Astrocyte of the cerebellum (primary cell): ENCODE data around the gene UST.

Source experiments
- DNase-seq: peaks from one replicate; pipeline ENCODE4 v3.0.0-alpha.2; 2011; ENCODE audit warnings: low read depth
- H3K4me3 ChIP-seq: 2 replicates; pipeline ENCODE4 v1.5.1; 2011; ENCODE audit warnings: mild to moderate bottlenecking, low read depth, low read length, moderate library complexity
- in situ Hi-C: cut with HindIII; loops from 2 replicates; pipeline ENCODE4 v1.10.0; 2017; ENCODE audit warnings: low sequenced_read_pairs
- TF ChIP-seq, protein P1 (sequence below): IDR thresholded peaks from 2 replicates; pipeline ENCODE4 v1.5.1; 2012; ENCODE audit warnings: low read length, low read depth, moderate library complexity, mild to moderate bottlenecking; ENCODE audit errors: missing control alignments

The UST gene

DNA sequence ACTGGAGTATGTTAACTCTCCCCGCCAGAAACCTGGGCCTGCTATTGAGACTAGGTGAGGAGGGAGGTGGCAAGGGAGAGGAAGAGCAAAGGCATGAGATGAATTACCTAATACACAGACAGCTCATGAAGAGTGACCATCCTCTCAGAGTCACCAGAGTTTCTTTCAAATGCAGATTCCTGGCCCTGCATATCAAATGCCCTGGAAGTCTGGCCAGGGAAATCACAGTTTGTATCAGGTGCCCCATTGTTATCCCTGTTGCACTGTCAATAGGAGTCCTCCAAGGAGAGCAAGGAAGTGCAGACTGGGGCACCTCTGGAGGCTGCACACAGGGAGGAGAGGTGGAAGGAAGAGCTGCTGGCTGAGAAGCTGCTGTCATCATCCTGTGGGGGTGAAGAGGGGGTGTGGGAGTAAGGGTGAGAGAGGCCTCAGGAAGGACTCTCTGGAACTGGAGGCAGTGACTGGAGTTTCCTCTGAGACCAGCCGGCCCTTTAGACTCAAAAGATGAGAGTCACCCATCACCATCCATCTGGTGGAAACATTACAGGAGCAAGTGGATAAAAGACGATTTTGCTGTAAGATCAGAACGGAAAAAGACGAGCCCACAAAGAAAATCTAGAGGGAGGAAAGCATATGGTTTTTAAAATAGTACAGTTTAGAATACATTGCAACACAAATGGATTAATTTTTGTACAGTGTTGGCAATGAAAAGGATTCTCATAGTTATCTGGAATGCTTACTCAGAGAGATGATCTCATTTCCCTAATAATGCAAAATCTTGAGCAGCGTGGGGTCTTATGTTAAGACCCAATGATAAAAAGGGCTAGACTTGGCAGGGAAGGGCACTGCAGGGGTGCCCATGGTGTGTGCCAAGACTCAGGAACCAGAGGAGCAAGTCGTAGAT lies 268.1 kb downstream of the UST start:
- H3K4me3 ChIP-seq: no peak overlapping the region
- peak; percentile 66 for DNase-seq
- in situ Hi-C loops: no loop called here
- TF ChIP-seq, protein P1, sequence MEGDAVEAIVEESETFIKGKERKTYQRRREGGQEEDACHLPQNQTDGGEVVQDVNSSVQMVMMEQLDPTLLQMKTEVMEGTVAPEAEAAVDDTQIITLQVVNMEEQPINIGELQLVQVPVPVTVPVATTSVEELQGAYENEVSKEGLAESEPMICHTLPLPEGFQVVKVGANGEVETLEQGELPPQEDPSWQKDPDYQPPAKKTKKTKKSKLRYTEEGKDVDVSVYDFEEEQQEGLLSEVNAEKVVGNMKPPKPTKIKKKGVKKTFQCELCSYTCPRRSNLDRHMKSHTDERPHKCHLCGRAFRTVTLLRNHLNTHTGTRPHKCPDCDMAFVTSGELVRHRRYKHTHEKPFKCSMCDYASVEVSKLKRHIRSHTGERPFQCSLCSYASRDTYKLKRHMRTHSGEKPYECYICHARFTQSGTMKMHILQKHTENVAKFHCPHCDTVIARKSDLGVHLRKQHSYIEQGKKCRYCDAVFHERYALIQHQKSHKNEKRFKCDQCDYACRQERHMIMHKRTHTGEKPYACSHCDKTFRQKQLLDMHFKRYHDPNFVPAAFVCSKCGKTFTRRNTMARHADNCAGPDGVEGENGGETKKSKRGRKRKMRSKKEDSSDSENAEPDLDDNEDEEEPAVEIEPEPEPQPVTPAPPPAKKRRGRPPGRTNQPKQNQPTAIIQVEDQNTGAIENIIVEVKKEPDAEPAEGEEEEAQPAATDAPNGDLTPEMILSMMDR: no peak

DNA sequence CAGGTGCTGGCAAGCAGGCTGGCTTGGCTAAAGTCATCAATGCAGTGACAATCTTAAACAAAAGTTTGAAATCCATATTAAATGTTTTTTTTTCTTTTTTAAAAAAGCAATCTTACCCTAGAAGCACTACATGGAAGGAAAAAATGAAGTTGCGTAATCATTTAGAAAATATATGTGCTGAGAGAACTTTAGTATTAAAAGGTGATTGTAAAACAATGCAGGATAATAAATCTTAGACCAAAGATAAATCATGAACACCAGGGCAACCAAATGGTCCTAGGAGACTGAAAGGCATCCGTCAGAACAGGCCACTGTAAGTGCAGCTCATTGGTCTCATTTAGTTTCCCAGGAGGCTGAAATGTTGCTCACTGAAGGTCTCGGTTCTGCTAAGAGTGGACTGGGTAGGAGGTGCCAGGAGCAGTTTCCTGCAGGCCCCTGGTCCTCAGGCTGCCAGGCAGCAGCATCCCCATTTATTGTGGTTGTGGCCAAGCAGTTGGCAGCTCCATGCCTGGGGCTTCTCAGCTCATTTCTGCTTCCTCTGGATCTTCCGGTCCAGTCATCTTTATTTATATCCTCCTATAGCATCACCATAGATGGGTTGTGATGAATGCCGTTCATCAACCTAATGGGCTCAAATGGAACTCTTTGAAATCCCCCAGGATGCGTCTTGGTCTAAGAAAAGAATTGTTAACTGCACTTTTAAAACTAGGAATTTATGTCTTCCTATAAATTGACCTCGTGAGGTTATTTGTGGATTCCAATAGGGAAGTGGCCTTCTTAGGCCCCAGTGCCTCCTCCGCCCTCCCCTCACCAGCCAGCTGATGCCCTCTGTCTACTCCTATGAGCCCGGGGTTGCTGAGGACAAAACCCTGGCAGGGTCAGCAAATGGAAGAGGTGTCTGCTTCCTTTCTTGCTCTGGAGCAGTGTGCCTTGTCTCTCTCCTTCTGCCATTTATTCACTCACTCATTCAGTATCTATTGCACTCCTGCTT lies 269.0 kb downstream of the UST start:
- DNase-seq: no peak
- H3K4me3 ChIP-seq: no peak overlapping the region
- TF ChIP-seq, protein P1: no peak
- in situ Hi-C loops: no loop called here

DNA sequence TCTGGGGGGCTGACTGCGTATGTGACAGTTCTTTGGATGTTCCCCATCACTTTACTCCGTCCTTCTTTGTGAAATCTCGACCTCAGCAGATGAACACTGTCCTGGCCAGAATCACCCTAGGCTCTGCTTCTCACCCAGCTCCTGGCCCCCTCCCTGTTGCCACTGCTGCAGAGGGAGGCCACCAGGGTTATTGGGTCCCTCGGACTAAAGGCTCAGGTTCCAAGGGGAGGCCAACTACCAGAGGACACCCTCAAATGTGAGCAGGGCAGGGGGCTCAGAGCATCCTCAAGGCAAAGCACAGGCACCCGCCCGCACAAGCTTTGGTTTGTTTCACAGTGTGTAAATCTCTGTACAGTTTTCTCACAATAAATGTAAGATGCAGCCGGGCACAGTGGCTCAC lies 269.9 kb downstream of the UST start:
- TF ChIP-seq, protein P1: no peak
- DNase-seq: no peak
- in situ Hi-C loops: no loop called here
- H3K4me3 ChIP-seq: no peak overlapping the region

DNA sequence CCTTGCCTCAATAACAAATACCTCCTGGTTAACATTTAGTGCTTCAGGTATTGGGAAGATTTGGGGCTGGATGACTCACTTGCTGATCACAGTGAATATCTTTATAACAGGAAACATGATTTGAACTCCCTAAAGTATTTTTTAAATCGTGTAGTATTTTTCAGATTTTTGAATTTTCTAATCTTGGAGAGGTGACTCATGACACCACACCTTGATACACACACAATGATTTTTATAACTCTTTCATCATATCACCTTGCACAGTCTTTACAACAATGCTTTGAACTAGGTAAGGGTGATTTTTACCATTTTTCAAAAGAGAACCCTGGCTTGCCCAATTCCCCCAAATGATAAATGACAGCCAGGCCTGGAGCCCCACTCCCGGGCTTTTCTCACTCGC lies 273.5 kb downstream of the UST start:
- no peak overlapping the region for H3K4me3 ChIP-seq
- DNase-seq: no peak
- in situ Hi-C loops: no loop called here
- TF ChIP-seq, protein P1: no peak

DNA sequence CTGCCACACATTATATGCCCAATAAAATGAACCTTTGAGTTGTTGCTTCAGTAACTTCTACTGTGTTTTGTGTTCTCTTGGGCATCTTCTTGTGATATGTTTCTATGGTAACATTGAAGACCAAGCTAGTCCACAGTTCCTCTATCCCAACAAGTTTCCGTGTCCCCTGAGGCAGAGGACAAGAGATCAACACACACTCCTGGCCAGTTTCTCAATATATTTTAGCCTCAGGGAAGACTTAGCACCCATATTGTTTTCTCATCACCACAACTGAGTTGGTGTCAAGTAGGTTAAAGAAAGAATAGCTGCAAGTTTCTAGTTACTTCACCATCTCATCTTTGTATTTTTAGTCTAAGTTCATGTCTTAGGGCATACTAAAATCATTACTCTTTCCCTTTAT lies 277.5 kb downstream of the UST start:
- no peak for DNase-seq
- in situ Hi-C loops: no loop called here
- TF ChIP-seq, protein P1: no peak
- no peak overlapping the region for H3K4me3 ChIP-seq

DNA sequence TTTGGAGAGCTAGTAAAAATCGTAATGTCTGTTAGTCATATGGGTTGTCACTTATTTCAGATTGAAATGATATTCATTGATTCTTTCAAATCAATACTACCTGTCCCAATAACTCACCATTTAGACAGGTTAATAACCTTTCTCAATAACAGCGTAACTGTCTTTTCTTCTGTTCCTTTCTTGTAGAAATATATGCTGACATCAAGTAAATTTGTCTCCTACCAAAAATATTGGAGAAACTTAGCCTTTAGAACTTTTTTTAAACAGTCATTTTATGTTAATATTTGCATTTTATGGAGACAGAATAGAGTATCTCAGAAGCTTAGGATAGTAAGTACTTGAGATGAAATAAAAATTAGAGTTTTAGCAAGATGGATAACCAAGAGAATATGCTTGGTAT lies 278.2 kb downstream of the UST start:
- in situ Hi-C loops: loop anchor here (25.0 kb wide), 1 partner anchor 487 kb away; no protein-coding TSS in a partner anchor
- no peak overlapping the region for H3K4me3 ChIP-seq
- TF ChIP-seq, protein P1: no peak
- no peak for DNase-seq
